Left hindlimb (tissue), 1 donor: Measurements from ENCODE around the gene S100P.
"Not testable (repeated sequence)": the region's sequence is repeated elsewhere in the genome, so short reads cannot be mapped to it uniquely, and the experiment has no call there.

Experiments used
- DNase-seq: peaks from one replicate; pipeline ENCODE4 v3.0.0-alpha.2; 2018

Gene S100P

GRCh38 chr4:6693231-6694176, at the start of gene S100P:
Gene S100P, plus strand, starts transcription at chr4:6693878. Its CDS starts 55 bp downstream, at chr4:6693933.
- no peak for DNase-seq

DNA sequence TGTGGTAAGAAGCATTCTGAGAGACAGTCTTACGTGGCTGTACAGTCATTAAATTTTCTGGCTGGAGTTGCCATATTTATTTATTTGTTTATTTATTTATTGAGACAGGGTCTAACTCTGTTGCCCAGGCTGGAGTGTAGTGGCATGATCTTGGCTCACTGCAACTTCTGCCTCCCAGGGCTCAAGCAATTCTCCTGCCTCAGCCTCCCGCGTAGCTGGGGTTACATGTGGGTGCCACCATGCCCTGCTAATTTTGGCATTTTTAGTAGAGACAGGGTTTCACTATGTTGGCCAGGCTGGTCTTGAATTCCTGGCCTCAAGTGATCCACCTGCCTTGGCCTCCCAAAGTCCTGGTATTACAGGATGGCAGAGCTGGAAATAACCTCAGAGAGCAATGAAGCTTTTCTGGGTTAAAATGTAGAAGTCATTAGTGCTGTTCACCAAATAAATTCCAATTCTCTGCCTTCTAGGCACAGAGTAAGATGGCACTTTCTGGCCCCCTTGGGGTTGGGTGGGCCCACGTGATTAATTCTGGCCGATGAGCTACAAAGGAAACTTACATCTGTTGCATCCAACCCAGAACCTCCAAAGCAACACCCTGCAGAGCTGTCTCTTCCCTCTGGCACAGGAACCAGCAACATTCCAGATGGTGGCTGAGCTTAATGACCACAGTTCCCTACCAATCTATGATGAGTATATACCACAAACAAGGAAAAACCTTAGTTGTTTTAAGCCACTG, 48.7 kb upstream of the S100P start:
- no peak for DNase-seq

- DNase-seq: no peak
These were observed 46.5 kb upstream of the S100P start for GRCh38 chr4:6647169-6647568.

DNA sequence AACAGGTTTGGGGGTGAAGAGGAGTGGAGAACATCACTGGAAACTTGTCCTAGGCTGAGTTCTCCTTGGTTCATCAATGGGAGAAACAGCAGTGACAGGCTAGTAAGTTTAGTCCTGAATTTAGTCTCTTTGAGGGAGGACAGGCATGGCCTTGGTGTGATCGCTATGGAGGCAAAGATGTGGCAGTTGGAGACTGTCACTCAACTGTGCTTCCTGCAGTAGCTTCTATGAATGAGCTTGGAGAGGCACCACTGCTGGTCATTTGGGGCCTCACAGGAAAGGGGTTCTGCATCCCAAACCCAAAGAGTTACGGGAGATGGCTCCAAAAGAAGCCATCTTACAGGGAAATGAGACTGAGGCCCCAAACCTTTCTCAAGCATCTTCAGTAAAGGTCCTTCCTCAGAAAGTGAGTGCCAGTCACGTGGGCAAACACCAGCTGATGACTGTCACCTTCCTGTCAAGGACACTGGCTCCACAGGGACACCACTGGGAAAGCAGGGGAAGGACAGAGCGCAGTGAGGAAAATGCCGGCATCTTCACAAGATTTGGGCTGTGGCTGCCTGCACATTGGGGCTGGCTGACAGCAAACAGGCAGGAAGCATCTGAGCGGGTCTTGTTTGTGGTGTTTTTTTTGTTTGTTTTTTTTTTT, 46.0 kb upstream of the S100P start:
- no peak for DNase-seq

DNA sequence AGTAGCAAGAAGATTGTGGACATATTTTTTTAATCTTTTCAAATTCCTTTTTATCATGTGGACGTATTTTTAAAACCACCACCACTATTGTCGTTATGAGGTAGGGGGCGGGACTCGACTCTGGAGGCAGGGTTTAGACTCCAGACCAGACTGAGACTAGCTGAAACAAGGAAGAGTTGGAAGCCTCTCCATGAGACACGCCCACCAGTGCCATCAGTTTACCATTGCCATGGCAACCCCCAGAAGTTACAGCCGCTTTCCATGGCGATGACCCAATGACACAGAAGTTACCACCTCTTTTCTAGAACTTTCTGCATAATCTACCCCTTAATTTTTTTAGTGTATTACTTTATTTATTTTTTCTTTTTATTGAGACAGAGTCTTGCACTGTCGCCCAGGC, 44.5 kb upstream of the S100P start:
- no peak for DNase-seq

DNA sequence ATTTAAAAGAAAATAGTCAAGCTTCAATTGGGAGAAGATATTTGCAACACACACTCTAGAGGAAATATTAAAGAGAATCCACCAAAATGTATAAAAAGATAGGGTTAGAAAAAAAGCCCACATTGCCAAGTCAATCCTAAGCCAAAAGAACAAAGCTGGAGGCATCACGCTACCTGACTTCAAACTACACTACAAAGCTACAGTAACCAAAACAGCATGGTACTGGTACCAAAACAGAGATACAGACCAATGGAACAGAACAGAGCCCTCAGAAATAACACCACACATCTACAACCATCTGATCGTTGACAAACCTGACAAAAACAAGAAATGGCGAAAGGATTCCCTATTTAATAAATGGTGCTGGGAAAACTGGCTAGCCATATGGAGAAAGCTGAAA, 39.5 kb upstream of the S100P start:
- DNase-seq: not testable (repeated sequence)

DNA sequence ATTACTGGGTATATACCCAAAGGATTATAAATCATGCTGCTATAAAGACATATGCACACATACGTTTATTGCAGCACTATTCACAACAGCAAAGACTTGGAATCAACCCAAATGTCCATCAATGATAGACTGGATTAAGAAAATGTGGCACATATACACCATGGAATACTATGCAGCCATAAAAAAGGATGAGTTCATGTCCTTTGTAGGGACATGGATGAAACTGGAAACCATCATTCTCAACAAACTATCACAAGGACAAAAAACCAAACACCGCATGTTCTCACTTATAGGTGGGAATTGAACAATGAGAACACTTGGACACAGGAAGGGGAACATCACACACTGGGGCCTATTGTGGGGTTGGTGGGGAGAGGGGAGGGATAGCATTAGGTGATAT, 38.4 kb upstream of the S100P start:
- DNase-seq: not testable (repeated sequence)

DNA sequence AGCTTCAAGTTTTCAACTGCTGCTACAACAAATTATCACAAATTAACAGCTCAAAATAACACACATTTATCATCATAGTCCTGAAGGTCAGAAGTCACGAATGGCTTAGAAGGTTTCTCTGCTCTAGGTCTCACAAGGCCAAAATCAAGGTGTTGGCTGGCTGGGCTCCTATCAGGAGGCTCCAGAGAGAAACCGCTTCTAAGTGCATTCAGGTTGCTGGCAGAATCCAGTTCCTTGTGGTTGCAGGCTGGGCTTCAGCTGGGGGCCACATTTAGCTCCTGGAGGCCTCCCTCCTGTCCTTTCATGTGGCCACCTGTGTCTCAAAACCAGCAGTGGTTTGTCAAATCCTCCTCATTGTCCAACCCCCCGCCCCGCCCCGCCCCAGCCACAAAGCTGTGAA, 37.8 kb upstream of the S100P start:
- no peak for DNase-seq

DNA sequence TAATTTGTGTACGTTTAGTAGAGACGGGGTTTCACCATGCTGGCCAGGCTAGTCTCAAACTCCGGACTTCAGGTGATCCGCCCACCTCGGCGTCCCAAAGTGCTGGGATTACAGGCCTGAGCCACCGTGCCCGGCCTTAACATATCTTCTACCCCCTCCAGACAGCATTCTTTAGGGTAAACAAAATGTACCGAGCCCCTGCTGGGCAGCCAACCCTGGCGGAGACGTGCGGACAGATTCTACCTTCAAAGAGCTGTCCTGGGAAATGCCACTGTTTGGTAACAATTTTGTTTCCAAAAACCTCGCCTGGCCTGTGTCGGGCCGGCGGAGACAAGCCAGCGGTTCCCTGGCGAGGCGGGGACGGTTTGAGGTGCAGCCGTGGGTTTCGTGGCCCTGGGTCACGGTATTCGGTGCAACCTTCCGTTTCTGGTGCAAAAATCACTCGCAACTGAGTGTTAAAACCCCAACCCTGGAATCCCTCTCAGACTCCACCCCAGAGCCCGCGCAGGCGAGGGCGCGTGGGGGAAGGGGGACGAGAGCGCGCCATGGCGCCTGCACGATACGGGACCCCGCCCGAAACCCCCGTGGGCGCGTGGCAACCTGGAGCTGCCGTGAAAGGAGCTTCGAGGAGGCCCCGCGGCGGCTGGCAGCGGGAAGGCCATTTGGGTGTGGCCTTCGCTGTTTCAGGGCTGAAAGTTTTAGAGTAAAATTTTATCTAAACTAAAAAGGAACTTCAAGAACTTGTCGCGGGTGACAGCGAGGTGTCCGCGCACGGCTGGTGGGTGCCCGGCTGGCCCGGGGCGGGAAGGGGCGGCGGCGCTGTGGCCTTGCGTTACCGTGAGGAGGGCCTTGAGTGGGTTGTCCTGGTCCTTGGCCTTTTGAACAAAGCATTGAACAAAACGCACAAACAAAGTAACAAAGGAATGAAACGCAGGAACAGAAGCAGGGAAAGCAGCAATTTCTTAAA, 36.2 kb upstream of the S100P start:
- no peak for DNase-seq

- no peak for DNase-seq
These were observed 35.5 kb upstream of the S100P start for GRCh38 chr4:6658209-6658595.

- peak; percentile 48 for DNase-seq
These were observed 35.0 kb upstream of the S100P start for GRCh38 chr4:6658597-6659075.

DNA sequence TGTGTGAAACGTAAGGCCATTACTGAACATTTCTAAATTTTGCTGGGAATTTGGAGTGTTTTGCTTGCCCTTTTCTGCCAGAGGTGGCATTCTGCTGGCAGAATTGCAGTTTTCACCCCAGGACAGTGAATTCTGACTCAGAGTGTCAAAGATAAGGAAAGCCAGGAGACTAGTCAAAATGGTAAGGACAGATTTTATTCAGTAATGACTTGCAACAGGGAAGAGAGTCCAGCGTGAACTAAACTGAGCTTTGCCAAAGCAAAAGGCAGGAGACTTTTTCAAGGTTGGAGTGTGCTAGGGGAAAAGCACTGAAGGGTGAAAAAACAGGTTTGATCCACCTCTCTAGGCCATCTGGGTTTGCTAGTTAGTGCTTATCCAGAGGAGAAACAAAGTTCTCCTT, 33.8 kb upstream of the S100P start:
- DNase-seq: no peak

- no peak for DNase-seq
These were observed 33.2 kb upstream of the S100P start for GRCh38 chr4:6660430-6660829.

DNA sequence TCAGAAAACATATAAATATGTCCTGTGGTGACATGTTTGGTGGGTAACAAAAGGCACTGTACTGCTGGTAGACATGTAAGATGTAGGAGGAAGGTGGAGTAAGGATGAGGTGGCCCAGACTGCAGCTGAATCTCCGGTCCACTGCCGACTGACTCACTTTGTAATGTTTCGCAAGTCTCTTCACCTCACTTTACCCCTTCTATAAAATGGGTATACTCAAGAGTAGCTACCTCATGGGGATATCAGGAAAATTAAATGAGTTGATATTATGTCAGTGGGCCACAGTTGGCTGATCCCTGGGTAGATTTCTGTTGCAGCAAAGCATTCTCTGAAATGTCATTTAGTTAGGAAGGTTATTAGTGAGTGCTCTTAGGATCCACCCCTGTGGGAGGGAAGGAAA, 31.1 kb upstream of the S100P start:
- DNase-seq: no peak

- no peak for DNase-seq
These were observed 29.9 kb upstream of the S100P start for GRCh38 chr4:6663596-6664393.

- no peak for DNase-seq
These were observed 28.4 kb upstream of the S100P start for GRCh38 chr4:6665320-6665654.

DNA sequence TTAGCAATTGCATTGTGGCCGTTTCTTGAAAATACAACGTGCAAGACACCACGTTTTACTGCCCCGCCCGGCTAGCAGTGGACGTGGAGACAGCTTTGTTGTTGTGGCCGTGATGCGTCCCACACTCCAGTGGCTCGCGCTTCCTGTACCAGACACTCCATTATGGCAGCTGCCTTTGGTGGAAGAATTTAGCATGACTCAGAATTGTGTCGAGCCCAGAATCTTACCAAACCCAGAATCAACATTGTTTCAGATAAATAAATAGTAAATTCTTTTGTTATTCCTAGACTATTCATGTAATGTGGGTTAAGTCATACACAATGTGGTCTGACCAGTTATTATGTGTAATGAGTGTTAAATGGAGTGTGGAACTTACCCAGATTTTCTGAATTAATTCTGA, 25.3 kb upstream of the S100P start:
- DNase-seq: no peak

DNA sequence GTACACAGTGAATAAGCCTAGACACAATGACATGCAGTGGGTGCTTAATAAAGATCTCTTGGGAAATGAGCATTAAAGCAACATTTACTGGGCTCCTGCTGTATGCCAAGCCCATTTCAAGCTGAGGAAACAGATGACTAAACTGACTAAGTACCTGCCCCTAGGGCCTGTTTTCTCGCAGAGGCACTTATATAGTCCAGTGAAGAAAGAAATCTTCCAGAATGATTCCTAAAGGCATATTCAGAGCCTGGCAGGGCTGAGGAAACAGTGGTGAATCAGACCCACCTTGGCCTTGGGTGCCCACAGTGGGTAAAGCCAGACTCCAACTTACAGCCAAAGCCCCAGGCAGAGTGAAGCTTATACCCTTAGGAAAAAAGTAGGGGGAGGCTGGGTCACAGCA, 22.0 kb upstream of the S100P start:
- DNase-seq: no peak

DNA sequence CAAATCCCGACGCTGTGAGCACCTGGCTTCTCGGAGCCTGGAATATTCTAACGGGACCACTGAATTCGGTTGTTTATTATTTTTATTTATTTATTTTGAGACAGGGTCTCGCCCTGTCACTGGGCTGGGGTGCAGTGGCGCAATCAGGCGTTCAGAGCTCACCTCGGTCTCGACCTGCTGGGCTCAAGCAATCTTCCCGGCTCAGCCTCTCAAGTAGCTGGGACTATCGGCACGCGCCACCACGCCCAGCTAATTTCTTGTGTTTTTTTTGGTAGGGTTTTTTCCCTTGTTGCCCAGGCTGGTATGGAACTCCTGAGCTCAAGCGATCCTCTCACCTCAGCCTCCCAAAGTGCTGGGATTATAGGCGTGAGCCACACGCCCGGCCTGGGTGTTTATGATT, 21.5 kb upstream of the S100P start:
- DNase-seq: no peak

GRCh38 chr4:6672541-6673190, 21.0 kb upstream of the S100P start:
- not testable (repeated sequence) for DNase-seq

DNA sequence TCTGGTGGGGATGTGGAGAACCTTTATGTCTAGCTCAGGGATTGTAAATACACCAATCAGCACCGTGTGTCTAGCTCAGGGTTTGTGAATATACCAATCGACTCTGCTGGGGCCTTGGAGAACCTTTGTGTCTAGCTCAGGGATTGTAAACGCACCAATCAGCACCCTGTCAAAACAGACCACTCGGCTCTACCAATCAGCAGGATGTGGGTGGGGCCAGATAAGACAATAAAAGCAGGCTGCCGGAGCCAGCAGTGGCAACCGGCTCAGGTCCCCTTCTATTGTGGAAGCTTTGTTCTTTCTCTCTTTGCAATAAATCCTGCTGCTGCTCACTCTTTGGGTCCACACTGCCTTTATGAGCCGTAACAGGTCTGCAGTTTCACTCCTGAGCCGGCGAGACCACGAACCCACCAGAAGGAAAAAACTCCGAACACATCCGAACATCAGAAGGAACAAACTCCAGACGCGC, 20.5 kb upstream of the S100P start:
- DNase-seq: not testable (repeated sequence)
